Neural cell (in vitro differentiated cells): ENCODE measurements around the gene ELK3. TPM values are rescaled to one million over a fixed set of nuclear protein-coding genes. Genes with fewer than 3 reads are reported as not detected.

Source experiments
- H2AFZ ChIP-seq: fragments of 200-600, 300-800 bp; sonication (generic), shearing (Covaris generic); 2 replicates; pipeline ENCODE4 v1.6.0; 2014; ENCODE audit warnings: low read depth, mild to moderate bottlenecking, antibody characterized with exemption, low read length, moderate library complexity
- H3F3A ChIP-seq: fragments of 200-600 bp; shearing (Covaris generic); 2 replicates; pipeline ENCODE4 v1.6.1; 2016; ENCODE audit warnings: mild to moderate bottlenecking, moderate library complexity, mixed read lengths, antibody characterized with exemption, low read length; ENCODE audit not compliant: insufficient read depth, poor library complexity, severe bottlenecking
- H3K27ac ChIP-seq: fragments of 200-600, 300-800 bp; sonication (generic), shearing (Covaris generic); 2 replicates; pipeline ENCODE4 v1.5.1; 2014; ENCODE audit warnings: mild to moderate bottlenecking, low read length, moderate library complexity
- H3K27me3 ChIP-seq: fragments of 300-800, 200-600 bp; sonication (generic), shearing (Covaris generic); 2 replicates; pipeline ENCODE4 v1.6.0; 2014; ENCODE audit warnings: mild to moderate bottlenecking, low read depth, low read length, moderate library complexity; ENCODE audit not compliant: insufficient read depth
- H3K36me3 ChIP-seq: fragments of 300-800, 200-600 bp; sonication (generic), shearing (Covaris generic); 2 replicates; pipeline ENCODE4 v1.5.1; 2014; ENCODE audit warnings: mild to moderate bottlenecking, antibody characterized with exemption, low read length, moderate library complexity; ENCODE audit not compliant: insufficient read depth
- H3K4me2 ChIP-seq: fragments of 300-800, 200-600 bp; sonication (generic), shearing (Covaris generic); 2 replicates; pipeline ENCODE4 v1.6.0; 2014; ENCODE audit warnings: mild to moderate bottlenecking, low read length
- H3K4me3 ChIP-seq: fragments of 300-800, 200-600 bp; sonication (generic), shearing (Covaris generic); 2 replicates; pipeline ENCODE4 v1.5.1; 2014; ENCODE audit warnings: mild to moderate bottlenecking, low read length, moderate library complexity
- H3K79me2 ChIP-seq: fragments of 200-600 bp; shearing (Covaris generic); replicated peaks from 2 replicates; pipeline ENCODE4 v1.6.0; 2014; ENCODE audit warnings: mild to moderate bottlenecking, low read length, moderate library complexity; ENCODE audit not compliant: insufficient read depth
- H3K9ac ChIP-seq: fragments of 300-800, 200-600 bp; sonication (generic), shearing (Covaris generic); 2 replicates; pipeline ENCODE4 v1.6.1; 2016; ENCODE audit warnings: mild to moderate bottlenecking, low read length, mixed read lengths
- H3K9me2 ChIP-seq: fragments of 200-600 bp; shearing (Covaris generic); 2 replicates; pipeline ENCODE4 v1.6.1; 2016; ENCODE audit warnings: mild to moderate bottlenecking, low read length, mixed read lengths; ENCODE audit not compliant: insufficient read depth
- H3K9me3 ChIP-seq: fragments of 200-600, 300-800 bp; sonication (generic), shearing (Covaris generic); 2 replicates; pipeline ENCODE4 v1.6.1; 2016; ENCODE audit warnings: mild to moderate bottlenecking, mixed run types, low read length, moderate library complexity, mixed read lengths
- H4K20me1 ChIP-seq: fragments of 200-600 bp; shearing (Covaris generic); 2 replicates; pipeline ENCODE4 v1.6.1; 2016; ENCODE audit warnings: mild to moderate bottlenecking, mixed run types; ENCODE audit not compliant: insufficient read depth
- CTCF ChIP-seq: fragments of 450-650 bp; IDR thresholded peaks from 2 replicates; pipeline ENCODE4 v1.5.1; 2014; ENCODE audit warnings: antibody characterized with exemption, mild to moderate bottlenecking, moderate library complexity; ENCODE audit not compliant: poor library complexity, severe bottlenecking
- EP300 ChIP-seq: fragments of 450-650 bp; conservative IDR thresholded peaks from 2 replicates; pipeline ENCODE4 v1.6.1; 2014; ENCODE audit warnings: antibody characterized with exemption, mild to moderate bottlenecking, moderate library complexity; ENCODE audit not compliant: poor library complexity, severe bottlenecking
- EZH2 ChIP-seq: fragments of 200-600, 300-800 bp; shearing (Covaris generic), sonication (generic); IDR thresholded peaks from 2 replicates; pipeline ENCODE4 v1.6.1; 2014; ENCODE audit warnings: antibody characterized with exemption, low read length, borderline replicate concordance, mild to moderate bottlenecking; ENCODE audit not compliant: insufficient read depth, poor library complexity, severe bottlenecking
- MXI1 ChIP-seq: fragments of 450-650 bp; conservative IDR thresholded peaks from 2 replicates; pipeline ENCODE4 v1.6.1; 2014; ENCODE audit warnings: antibody characterized with exemption, mild to moderate bottlenecking; ENCODE audit not compliant: poor library complexity, severe bottlenecking
- POLR2AphosphoS5 ChIP-seq: IDR thresholded peaks from 2 replicates; pipeline ENCODE4 v1.6.1; 2012
- RAD21 ChIP-seq: fragments of 450-650 bp; conservative IDR thresholded peaks from 2 replicates; pipeline ENCODE4 v1.6.1; 2014; ENCODE audit warnings: antibody characterized with exemption, mild to moderate bottlenecking, moderate library complexity
- REST ChIP-seq: IDR thresholded peaks from 2 replicates; pipeline ENCODE4 v1.6.1; 2012; ENCODE audit warnings: borderline replicate concordance
- SMC3 ChIP-seq: fragments of 450-650 bp; conservative IDR thresholded peaks from 2 replicates; pipeline ENCODE4 v1.6.1; 2014; ENCODE audit warnings: antibody characterized with exemption, mild to moderate bottlenecking, moderate library complexity; ENCODE audit not compliant: poor library complexity
- TAF1 ChIP-seq: IDR thresholded peaks from 2 replicates; pipeline ENCODE4 v1.6.1; 2012; ENCODE audit warnings: low read depth
- polyA plus RNA-seq: library from polyadenylated mRNA; depleted of rRNA; stranded (reverse); fragments of >200 nt; gene quantifications from 2 replicates; pipeline ENCODE4 v1.2.3, GENCODE V29; 2014

The ELK3 gene
- polyA plus RNA-seq, 1 donor from 2014 or later: 0.10 TPM

- TF ChIP-seq RAD21 (no peak), REST (no peak), SMC3 (no peak), EP300 (no peak), TAF1 (no peak), POLR2AphosphoS5 (no peak), CTCF (no peak), EZH2 (no peak), MXI1 (no peak)
- no peaks in the 10 kb centered on the region for H3K9me3 ChIP-seq
- H3K4me3 ChIP-seq: no peak overlapping the region
- H3K27ac ChIP-seq: no peak overlapping the region
- no peaks in the 10 kb centered on the region for H3K36me3 ChIP-seq
- no peaks in the 10 kb centered on the region for H3K79me2 ChIP-seq
- no peak overlapping the region for H2AFZ ChIP-seq
- H3F3A ChIP-seq: no peaks in the 10 kb centered on the region
- H3K9me2 ChIP-seq: no peaks in the 10 kb centered on the region
- no peak overlapping the region for H3K9ac ChIP-seq
- H4K20me1 ChIP-seq: no peaks in the 10 kb centered on the region
- H3K27me3 ChIP-seq: no peaks in the 10 kb centered on the region
- no peak overlapping the region for H3K4me2 ChIP-seq
Observed at GRCh38 chr12:96244826-96245225, 50.7 kb downstream of the ELK3 start.

GRCh38 chr12:96246926-96247505 lies 52.8 kb downstream of the ELK3 start:
- no peaks in the 10 kb centered on the region for H3K79me2 ChIP-seq
- H3K4me2 ChIP-seq: no peak overlapping the region
- no peak overlapping the region for H3K4me3 ChIP-seq
- H2AFZ ChIP-seq: no peak overlapping the region
- no peaks in the 10 kb centered on the region for H3K36me3 ChIP-seq
- no peak overlapping the region for H3K27ac ChIP-seq
- TF ChIP-seq REST: no peak
- TF ChIP-seq EZH2: no peak
- no peak for TF ChIP-seq POLR2AphosphoS5
- no peak for TF ChIP-seq TAF1
- no peak for TF ChIP-seq CTCF
- no peak for TF ChIP-seq EP300
- no peak for TF ChIP-seq MXI1
- no peak for TF ChIP-seq RAD21
- no peak for TF ChIP-seq SMC3
- H4K20me1 ChIP-seq: no peaks in the 10 kb centered on the region
- H3K9me2 ChIP-seq: no peaks in the 10 kb centered on the region
- H3F3A ChIP-seq: no peaks in the 10 kb centered on the region
- H3K27me3 ChIP-seq: no peaks in the 10 kb centered on the region
- no peaks in the 10 kb centered on the region for H3K9me3 ChIP-seq
- H3K9ac ChIP-seq: no peak overlapping the region
